Stimulated activated CD8-positive, alpha-beta memory T cell treated with anti-CD3 and anti-CD28 coated beads, Interleukin-4, amount 100 ng/mL, for 1 hour (primary cell): ENCODE measurements around the gene CTBP2.

Experiments used
- DNase-seq, 2 donors: peaks; one replicate each; pipeline ENCODE4 v3.0.0-alpha.2; 2020; ENCODE audit warnings: low read depth in 2 of 2, low spot score in 1 of 2

Gene CTBP2

DNA sequence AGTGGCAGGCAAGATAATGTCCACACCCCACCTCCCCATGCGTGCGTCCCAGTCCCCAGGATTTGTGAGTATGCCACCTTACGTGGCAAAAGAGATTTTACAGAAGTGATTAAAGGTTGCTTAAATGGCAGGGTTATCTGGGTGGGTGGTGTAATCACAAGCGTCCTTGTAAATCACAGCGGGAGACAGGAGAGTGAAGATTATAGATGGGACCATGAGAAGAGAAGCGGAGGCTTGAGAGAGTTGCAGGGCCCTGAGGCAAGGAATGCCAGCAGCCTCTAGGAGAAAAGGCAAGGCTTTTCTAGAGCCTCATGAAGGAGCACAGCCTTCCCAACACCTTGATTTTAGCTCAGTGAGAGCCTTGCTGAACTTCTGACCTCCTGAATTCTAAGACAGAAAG, 208.2 kb downstream of the CTBP2 start:
- no peak for DNase-seq

- no peak for DNase-seq
Observed at GRCh38 chr10:124949543-124949942, 210.8 kb downstream of the CTBP2 start.

GRCh38 chr10:124946945-124947344, 213.4 kb downstream of the CTBP2 start:
- DNase-seq: no peak

DNA sequence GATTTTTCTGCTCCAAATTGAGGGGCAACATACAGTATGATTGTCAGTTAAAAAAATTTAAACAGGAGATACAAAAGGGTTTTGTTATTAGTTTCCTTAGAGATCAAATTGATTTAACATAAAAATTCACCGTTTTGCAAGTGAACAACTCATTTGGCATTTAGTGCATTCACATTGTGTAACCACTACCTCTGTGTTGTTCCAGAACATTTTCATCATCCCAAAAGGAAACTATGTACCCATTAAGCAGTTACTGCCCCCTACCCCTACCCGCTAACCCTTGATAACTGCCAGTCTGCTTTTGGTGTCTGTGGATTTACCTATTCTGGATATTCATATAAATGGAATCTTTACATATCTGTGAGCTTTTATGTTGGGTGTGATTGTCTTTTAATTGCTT, 215.4 kb downstream of the CTBP2 start:
- no peak for DNase-seq

GRCh38 chr10:124943301-124944092, 216.9 kb downstream of the CTBP2 start:
- no peak for DNase-seq

DNA sequence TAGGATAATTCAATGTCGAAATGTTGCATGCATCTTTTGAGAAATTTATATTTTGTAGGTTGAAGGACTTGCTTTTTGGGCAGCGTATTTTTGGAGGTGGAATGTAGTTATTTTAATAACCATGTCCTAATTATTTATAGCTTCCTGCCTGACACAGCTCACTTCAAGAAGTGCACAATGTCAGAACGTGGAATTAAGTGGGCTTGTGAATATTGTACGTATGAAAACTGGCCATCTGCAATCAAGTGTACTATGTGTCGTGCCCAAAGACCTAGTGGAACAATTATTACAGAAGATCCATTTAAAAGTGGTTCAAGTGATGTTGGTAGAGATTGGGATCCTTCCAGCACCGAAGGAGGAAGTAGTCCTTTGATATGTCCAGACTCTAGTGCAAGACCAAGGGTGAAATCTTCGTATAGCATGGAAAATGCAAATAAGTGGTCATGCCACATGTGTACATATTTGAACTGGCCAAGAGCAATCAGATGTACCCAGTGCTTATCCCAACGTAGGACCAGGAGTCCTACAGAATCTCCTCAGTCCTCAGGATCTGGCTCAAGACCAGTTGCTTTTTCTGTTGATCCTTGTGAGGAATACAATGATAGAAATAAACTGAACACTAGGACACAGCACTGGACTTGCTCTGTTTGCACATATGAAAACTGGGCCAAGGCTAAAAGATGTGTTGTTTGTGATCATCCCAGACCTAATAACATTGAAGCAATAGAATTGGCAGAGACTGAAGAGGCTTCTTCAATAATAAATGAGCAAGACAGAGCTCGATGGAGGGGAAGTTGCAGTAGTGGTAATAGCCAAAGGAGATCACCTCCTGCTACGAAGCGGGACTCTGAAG, 217.8 kb downstream of the CTBP2 start:
- DNase-seq: no peak

- DNase-seq: no peak
Observed at GRCh38 chr10:124941823-124942222, 218.5 kb downstream of the CTBP2 start, which contains the start of gene ZRANB1. Gene ZRANB1 (plus strand): TSS chr10:124942123. CDS start chr10:124942494, 371 bp downstream.

DNA sequence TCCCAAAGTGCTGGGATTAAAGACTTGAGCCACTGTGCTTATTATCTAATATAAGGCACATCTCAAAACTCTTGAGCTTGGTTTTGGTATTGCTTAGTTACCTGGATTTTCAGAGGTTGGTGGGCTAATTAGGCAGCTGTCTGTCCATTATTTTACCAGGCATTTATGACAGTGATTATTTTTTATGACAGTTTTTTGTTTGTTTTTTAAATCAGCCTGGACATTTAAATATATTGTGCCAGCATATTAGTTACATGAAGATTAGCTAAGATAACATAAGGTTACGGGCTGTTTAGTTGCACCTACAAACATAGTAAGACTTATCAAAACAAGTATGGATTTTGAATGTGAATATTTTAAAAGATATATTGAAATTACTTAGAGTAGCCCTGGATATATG, 221.1 kb downstream of the CTBP2 start:
- DNase-seq: no peak

GRCh38 chr10:124936813-124937212, 223.6 kb downstream of the CTBP2 start:
- DNase-seq: no peak

DNA sequence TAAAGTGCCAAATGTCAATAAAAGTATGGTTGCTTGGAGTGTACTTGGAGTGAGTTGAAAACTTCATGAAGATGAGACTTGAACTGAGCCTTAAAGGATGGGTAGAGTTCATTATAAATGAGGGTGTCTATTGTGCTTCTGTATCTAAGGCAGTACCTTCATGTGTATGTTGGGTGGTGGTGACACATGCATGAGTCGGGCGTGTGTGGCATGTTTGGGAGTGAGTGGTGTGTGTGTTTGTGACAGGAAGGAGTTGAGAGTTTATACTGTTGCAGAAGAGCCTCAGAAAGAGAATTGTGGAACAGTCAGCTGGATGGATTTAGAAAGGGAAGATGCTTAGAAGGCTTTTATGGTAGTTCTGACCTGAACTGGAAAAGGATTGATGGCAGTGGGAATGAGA, 224.4 kb downstream of the CTBP2 start:
- no peak for DNase-seq
